CD4-positive, alpha-beta T cell treated with Interleukin-15 for 1 hour (primary cell): ENCODE data around the gene TESPA1.

Source experiments
- DNase-seq: peaks from one replicate; pipeline ENCODE4 v3.0.0-alpha.2; 2020

The TESPA1 gene

DNA sequence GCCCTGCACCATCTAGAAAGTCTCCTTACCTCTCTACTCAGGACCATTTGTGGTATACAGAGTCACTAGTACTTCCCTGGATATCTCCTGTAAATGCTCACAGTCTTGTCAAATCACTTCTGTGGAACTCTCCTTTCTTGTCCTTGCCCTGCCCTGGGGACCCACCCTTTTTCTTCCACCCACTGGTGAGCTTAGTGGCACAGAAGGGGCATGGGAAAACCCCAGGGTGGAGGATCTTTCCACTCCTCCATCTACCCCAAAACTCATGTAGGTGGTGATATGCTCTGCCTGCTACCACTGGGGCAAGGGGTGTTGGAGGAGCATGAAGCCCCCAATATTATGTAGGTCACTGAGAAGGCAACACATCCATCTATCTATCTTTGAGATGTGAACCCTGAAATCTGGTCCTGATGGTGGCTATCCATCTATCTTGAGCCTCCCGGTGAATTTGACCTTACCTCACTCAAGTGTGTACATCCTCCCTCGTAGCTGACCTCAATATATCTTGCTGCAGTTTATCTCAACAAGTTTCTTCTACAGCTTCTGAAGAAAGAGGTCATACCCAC lies 943 bp downstream of the TESPA1 start:
- DNase-seq = no peak

DNA sequence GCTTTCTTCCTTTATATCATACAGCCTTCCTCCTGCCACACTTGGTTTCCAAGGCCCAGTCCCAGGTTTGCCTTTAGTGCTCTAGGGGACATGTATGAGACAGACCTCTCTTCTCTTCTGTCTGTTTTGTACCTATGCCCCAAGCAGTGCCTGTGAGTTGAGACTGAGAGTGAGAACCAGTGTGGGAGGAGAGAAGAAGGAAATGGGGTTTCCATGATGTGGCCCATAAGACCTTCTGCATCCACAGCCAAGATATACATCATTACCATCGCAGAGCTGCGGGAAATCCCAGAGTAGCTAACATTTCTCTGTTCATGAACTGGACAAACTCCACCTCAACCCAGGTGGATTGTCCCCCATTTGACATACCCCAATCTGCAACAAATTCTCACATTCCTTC lies 2.8 kb downstream of the TESPA1 start:
- no peak for DNase-seq

DNA sequence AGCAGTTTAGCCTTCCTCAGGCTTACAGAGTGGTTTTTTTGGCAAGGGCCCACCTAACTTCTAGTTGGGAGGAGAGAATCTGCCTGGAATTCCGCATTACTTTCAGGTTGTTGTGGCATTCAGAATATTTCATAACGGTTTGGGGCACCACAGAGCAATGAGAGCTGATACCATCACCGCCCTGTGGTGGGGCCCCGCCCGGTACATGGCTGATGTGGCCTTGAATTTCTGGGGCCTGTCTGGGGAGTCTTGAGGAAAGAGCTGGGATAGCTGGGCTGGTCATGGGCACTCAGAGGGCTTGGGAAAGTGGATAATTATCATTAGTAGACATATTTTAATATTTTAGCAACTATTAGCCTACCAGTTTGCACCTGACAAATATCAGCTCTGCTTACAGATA lies 4.2 kb downstream of the TESPA1 start:
- no peak for DNase-seq

DNA sequence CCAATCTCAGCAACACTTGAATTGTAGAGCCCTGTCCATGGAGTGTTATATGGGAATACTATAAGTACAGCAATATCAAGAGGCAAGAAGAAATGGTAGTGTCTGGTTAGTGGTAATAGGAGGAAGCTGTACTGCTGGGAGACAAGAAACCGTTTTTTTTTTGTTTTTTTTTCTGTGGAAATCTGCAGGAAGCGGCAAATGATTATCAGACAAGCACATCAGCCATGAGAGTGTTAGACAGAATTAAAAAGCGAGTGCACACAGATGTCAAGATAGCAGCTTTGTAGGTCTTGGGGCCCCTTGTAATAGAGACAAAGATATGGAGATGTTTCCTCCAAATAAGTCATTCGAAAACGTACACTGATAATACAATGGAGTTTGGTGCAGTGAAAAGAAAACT lies 6.7 kb downstream of the TESPA1 start:
- DNase-seq = no peak

DNA sequence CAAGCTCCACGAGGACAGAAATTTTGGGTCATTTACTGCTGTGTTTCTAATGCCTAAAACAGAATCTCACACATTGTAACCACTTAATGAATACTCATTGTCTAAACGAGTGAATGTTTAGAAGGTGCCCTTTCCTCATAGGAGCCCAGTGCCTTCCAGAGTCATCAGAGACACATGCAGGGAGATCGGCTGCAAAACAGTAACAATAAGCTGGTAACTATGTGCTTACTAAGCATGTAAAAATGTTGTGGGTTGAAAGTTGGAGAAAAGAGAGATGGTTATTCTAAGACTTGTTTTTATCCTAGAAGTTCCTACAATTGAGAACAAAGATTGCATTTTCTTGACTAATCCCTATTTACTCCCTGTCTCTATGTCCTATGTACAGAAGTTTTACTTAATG lies 7.4 kb downstream of the TESPA1 start:
- no peak for DNase-seq

DNA sequence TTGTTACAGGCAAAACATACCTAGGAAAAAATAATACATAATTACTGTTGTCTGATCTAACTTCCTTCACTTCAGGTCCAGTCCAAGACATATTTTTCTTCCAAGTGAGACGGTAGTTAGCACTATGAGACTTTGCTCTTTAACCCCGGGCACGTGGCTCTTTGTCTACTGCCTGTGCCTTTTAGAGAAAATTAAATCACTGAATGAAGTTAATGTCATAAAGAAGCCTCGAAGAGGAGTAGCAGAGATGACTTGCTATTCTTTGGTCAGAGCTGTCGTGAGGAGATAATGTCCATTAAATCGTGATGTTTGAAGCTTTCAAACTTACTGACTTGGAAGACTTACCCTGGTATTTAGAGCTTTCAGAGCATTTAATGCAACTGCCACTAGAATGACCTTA lies 8.7 kb downstream of the TESPA1 start:
- no peak for DNase-seq

DNA sequence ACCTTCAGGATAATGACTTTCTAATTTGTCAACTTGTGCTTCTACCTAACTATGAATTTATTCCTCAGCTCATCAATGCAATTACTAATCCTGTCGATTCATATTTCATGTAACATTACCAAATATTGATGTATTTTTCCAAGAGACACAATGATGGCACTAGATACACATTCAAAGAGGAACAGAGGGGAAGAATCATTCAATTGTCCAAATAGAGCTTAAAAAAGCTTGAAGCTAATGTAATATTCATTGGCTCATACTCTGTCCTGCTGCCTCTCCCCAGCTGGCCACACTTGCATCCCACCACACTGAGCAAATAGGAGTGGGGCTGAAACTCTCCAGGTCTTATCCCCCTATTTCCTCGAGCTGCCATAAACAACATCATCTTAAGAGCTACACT lies 9.3 kb downstream of the TESPA1 start:
- no peak for DNase-seq

DNA sequence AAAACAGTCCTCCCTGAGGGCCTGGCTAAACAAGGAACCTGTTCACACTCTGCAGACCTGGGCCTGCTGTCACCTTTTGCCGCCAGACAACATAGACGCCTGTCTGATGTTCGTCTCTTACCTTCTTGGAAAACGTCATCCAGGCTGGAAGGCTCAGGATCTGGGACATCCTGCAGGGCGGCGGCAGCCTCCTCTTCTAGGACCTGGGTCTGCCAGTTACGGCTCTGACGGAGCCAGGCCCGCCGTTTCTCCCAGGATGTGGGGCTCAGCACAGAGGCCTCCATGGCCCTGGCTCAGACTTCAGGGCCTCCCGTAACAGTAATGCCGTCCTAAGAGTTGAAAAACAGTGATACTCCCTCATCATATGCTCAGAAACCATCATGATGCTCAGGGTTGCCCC lies 10.3 kb downstream of the TESPA1 start:
- no peak for DNase-seq

DNA sequence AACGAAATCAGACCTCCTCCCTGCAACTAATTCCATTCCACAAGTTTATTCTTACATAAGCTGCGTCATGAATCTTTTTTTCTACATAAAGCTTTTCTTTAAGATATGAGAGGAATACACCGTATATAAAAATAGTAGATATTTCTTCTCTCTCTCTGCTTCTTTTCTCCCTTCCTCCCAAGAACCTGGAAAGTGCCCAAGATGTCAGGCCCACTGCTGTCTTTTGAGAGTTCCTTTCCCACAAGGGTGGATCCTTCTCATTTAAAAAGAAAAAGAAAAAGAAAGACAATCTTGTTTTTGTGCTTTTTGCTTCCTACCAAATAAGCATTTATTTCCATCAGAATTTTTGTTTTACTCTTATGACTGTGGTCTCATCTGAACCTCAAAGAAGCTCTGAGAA lies 11.0 kb downstream of the TESPA1 start:
- DNase-seq = no peak

DNA sequence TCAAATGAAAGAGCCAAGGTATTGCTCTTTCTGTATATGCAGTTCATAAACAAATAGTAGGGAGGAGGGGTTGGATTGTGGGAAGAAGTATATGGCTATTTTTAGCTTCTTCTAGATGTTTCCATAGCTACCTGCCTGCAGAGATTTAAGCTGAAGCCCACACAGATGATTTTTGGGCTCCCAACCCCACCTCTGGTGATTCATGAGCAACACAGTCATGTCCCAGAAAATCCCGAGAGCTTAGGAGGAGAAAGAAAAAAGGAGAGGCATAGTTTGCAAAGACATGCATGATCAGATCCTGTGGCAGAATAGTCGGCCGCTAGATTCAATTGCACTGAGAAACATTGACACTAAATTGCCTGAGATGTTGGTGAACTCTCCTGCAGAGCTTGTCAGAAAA lies 13.8 kb downstream of the TESPA1 start:
- DNase-seq = no peak

DNA sequence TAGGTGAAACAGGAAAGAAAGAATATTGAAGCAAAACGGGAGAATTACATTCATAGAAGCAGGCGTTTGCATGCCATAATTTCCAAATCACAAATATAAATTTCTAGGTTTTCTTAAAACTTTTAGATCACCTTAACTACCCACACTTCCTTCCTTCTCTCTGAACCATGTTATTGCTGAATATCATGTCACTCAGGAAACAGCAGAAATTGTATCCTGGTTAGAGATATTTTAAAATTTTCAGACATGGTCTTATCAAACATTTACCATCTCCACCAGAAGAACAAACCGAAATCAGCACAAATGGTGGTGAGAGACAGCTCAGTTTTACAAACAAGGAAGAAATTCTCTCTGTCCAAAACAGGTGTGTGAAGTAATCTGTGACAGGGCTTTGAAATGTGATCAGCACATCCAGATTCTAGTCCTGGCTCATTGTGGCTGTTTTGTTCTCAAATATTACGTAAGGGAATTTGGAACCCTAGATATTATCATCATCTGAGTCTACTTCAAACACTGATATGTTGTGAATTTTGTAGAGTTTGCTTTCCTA lies 16.3 kb downstream of the TESPA1 start:
- DNase-seq = no peak

DNA sequence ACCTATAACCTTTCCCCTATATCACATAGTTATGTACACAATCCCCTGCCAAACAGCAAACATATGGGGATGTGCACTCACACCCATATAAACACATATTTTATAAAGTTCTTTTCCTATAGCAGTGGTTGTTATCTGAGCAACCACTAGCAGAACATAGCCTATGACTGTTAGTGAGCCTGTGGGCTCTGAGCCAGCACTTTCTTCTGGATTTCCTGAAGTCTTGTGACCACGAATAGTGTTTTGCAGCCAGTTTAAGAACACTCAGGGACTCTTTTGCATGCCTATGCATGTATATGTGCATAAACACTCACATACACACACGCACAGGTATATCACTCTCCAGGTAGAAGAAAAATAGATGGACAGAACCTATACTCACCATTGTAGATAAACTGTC lies 17.1 kb downstream of the TESPA1 start:
- DNase-seq = no peak

DNA sequence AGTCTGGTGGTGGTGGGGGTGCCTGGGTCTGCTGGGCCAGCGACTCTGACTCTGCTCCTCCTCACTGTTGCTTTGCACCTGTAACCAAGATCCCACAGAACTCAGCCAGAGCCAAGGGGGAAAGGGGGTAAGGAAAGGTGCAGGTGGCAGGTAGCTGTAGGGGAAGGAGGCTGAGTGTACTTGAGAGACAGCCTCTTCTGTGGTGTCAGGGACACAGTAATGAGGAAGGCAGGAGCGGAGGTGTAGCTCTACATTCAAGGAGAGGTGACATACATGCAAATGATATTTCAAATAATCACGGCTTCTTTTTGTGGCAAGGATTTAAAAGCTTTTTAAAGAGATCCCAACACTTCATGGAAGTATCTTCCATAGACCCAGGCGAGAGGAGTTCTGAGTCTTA lies 23.4 kb downstream of the TESPA1 start:
- no peak for DNase-seq

DNA sequence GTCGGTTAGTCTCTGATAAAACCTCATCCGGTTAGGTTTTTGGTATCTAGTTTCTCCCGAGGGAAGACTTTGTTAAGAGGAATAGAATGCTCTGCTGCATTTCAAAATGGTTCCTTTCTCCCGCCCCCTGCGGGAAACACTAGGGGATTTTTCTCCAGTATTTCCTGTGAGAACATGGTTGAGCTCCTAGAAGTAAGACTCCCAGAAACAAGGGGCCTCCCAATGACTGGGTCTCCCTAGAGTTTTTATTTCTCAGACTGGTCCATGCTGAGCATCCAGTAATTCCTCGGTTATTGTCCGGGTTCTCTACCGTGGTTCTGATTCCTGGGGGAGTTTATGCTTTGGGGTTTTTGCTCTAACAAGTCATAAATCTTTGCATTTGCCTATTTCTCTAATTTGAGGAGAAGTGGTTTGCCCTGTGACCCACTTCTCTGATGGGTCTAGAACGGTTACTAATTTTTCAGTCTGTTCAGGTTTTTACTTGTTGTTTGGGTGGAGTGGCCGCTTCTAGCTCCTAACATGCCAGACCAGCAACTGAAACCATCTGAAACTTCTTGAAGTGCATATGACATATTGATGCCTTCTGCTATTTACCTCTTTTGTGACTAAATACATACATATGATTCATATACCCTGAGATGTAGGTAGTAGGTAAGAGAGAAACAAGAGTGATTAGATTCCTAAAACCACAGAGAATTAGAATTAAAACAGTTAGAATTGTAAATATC lies 25.1 kb downstream of the TESPA1 start:
- DNase-seq = no peak

DNA sequence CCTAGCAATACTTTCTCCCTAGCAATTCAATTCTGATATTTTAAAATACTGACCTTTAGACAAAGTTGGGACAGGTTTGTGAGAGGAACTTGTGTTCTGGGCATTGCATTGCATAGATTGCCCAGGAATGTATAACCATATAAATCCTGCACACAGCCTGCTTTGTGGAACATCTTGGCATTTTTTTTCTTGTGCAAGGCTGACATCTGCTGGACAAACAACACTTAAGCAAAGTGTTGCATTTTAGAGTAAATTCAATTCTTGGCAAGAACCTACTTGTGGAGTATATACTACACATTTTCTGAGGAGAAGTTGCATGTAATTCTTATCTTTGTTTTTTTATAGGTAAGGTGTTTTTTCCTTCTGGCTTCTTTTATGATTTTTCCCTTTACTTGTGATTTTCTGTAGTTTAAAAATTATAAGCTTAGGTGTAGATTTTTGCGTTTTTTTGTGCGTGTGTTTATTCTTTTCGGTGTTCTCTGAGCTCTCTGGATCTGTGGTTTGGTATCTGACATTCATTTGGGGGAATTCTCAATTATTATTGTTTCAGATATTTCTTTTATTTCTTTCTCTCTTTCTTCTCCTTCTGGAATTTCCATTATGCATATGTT lies 26.4 kb downstream of the TESPA1 start:
- DNase-seq = peak; percentile 33

DNA sequence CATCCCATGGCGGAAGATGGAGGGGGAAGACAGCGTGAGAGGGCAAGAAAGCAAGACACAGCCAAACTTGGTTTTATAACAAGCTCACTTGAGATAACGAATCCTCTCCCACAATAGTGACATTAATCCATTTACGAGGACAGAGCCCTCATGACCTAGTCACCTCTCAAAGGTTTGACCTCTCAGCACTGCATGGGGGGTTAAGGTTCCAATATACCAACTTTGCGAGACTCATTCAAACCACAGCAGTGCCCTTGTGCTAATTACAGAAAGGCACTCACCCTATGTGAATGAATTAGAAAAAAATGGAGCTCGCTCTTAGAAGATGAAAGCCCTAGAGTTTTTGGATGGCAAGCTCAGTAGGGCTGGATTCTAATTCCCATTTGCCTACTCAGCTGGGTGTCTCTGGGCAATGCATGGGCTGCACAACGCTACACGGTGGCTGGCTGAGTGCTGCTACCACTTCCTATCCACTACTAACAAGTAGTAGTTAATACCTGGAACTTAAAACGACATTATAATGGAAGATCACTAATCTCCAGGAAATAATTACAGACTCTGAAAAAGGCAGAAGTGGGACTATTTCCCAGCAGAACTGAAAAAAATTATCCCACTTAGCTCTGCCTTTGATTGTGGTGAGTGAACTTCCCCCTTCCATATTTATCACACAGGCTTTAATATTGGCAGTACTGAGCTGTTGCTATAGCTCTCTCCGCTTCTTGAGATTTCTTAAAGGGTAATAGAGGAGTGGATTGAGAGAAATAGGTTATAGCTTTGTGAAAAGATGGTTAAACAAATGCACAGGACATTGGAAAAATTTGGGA lies 27.5 kb downstream of the TESPA1 start:
- DNase-seq = no peak

DNA sequence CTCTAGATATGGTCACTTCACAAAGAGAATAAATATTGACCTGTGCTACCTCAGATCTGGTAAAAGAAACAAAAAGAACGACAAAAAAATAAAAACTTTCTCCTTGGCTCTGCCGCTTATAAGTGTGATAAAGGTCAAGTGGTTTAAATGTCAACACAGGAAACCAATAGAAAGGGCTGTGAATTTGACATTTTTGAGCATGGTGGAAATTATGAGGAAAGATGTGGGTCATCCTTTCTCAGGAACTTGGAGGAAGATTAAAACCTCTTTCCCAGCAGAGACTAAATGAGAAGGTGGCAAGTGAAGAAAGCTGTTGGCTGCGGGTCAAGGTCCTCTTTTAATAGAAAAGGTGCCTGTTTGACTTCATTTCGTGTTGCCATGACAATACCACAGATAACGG lies 28.2 kb downstream of the TESPA1 start:
- no peak for DNase-seq

DNA sequence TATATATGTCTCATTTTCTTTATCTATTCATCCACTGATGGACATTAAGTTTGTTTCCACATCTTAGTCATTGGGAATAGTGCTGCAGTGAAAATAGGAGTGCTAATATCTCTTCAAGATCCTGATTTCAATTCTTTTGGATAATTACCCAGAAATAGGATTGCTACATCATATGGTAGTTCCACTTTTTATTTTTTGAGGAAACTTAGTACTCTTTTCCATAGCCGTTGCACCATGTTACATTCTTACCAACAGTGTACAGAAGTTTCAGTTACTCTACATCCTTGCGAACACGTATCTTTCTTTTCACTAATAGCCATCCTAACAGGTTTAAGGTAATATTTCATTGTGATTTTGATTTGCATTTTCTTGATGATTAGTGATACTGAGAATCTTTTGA lies 29.8 kb downstream of the TESPA1 start:
- no peak for DNase-seq

DNA sequence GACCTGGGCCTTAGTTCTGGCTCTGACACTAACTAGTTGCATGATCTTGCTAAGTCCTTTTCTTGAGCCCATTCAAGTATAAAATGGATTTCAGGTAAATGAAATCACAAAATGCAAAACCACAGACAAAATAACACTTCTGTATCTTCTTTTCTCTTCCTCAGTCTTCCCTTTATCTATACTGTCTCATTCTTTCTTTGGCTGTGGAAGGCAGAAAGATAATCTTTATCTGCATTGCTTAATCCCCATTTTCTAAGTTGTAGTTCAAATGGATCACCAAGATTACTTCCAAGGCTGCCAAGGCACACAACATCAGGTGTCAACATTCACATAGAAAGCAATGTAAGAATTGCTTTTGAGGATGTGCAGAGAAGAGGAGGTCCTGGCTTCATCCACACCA lies 30.3 kb downstream of the TESPA1 start:
- DNase-seq = no peak

DNA sequence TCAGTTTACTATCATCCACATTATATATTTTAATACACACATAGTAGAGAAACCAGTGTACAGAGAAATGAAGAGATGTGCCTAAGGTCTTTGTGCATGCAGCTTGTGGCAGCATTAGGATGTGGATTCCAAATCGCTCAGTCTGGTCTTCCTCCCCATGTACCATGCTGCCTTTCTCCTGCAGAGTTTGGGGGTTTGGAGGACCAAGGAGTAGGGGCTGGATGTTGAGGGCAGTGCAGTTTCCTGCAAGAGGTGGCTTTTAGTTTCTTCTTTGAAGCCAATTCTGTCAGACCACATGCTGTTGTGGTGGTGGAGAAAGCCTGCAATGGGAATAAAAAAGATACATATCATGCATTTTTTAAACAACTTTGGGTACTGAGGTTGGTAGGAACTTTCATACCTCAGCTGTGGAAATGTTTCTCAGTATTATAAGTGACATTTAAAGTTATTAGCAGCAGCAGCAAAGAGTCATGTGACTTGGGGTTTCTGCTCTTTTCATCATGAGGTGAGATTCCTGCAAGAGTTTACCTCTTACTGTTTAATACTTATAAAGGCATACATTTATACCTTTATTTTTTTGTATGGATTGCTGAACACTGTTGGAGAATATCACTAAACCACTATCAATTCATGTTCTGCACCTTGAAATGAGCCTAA lies 34.4 kb downstream of the TESPA1 start:
- no peak for DNase-seq

DNA sequence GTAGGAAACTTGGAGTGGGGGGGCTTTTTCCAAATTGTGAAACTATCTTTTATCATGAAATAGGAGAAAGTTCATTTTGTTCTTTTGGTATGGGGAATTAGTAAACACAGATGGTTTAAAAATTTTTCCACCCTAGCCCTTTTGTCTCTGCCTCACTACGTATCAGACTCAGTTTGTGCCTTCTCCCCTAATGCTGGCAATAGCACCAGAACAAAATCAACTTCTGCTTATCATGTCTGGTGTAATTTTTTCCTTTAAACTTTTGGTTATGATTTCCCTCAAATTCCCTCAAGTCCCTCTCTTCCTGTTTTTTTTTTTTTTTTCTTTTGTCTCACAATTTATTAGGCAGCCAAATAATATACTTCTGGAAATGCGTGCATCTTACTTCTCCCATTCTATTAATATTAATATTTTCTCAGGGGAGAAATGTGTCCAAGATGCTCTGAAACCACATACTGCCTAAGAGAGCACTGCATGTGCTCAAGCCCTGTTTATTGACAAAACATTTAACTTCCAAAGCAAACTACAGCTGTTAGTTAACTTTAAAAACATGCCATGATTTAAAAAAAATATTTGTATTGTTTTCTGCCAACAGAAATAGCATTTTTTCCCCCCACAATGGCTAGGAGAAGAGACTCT lies 35.4 kb downstream of the TESPA1 start:
- DNase-seq = no peak

DNA sequence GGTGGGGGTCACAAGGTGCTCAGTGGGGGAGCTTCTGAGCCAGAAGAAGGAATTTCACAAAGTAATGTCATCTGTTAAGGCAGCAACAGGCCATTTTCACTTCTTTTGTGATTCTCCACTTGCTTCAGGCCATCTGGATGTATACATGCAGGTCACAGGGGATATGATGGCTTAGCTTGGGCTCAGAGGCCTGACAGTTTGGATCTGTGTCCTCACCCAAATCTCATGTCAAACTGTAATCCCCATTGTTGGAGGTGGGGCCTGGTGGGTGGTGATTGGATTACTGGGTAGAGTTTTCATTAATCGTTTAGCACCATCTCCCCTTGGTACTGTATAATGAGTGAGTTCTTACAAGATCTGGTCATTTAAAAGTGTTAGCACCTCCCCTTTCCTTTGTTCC lies 36.4 kb downstream of the TESPA1 start:
- no peak for DNase-seq

DNA sequence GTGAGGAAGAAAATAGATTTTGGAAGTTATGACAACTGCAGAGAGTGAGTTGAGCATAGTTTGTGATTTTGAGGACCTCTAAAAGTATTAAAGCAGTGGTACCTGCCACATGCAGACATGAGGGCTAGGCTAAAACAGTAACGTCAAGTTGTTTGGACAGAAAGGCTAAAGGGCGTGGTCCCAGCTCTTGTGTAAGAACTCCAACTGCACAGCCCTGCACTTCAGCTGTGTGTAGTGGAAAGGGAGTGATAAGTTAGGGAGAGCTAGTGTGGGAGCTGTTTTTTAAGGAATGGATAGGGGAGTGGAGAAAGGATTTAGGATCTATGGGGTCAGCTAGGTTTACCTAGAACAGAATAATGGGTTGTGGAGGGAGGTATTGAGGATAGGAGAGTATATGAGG lies 39.5 kb downstream of the TESPA1 start:
- DNase-seq = no peak
